Left colon (tissue), 2 donors: Measurements from ENCODE around the gene CEP68. TPM values are rescaled to one million over a fixed set of nuclear protein-coding genes. Genes with fewer than 3 reads are reported as not detected.
A peak's percentile ranks its signal among the peaks of the same experiment; 100 is the strongest.
"Not testable (repeated sequence)": the region's sequence is repeated elsewhere in the genome, so short reads cannot be mapped to it uniquely, and the experiment has no call there.

ENCODE experiments used
- ATAC-seq: fragments of 200-7000 bp; cut with Tn5 transposase; one replicate; pipeline ENCODE4 v1.9.1; 2020; ENCODE audit warnings: mild to moderate bottlenecking, moderate library complexity
- DNase-seq, 2 donors: peaks; one replicate each; pipeline ENCODE4 v3.0.0-alpha.2; 2020
- intact Hi-C, 2 donors: fragments of 100-400 bp; cut with DNase I in 1 of 2; cut with micrococcal nuclease in 1 of 2; formaldehyde crosslinking; loops; one replicate each; pipeline versions ENCODE4 v1.11.2 to v1.14.0; 2022; cut with DNase I, micrococcal nuclease
- total RNA-seq, 2 donors: library from RNA; stranded (reverse); fragmentation: NEBNext Ultra II Directional; extraction: Animal tissue kit (Norgen Biotek cat#: 25700); gene quantifications; one replicate each; pipeline ENCODE4 v1.2.1, GENCODE V29; 2021
- donor health status: DM: no; HTN: no; CAD: no.
- donor health status: DM: yes; HTN: yes; CAD: no.

Gene CEP68
- total RNA-seq, 2 donors from 2014 or later = 6.6 to 11.4 TPM

GRCh38 chr2:65108780-65109179 lies 52.6 kb downstream of the CEP68 start:
- intact Hi-C loops = no loop called here
- DNase-seq (no peak), ATAC-seq (no peak)

- DNase-seq (no peak), ATAC-seq (no peak)
- intact Hi-C loops = no loop called here
Observed at GRCh38 chr2:65112633-65113032, 56.4 kb downstream of the CEP68 start.

- intact Hi-C loops = no loop called here
- no peak for DNase-seq
- ATAC-seq = peak; percentile 22
Observed at GRCh38 chr2:65113229-65113628, 57.0 kb downstream of the CEP68 start.

- DNase-seq = no peak
- intact Hi-C loops = no loop called here
- ATAC-seq = peak; percentile 89
Observed at GRCh38 chr2:65113816-65114215, 57.6 kb downstream of the CEP68 start.

GRCh38 chr2:65114921-65115320 lies 58.7 kb downstream of the CEP68 start:
- DNase-seq (no peak), ATAC-seq (no peak)
- intact Hi-C loops = no loop called here

- DNase-seq (no peak), ATAC-seq (no peak)
- intact Hi-C loops = no loop called here
Observed at GRCh38 chr2:65116645-65117044, 60.4 kb downstream of the CEP68 start.

GRCh38 chr2:65120990-65121693 lies 64.9 kb downstream of the CEP68 start:
- ATAC-seq = no peak
- intact Hi-C loops = loop anchor here in 1 of 2 donors (10.0 kb wide), 1 partner anchor 46 kb away; no protein-coding TSS in a partner anchor
- DNase-seq = no peak

GRCh38 chr2:65122313-65122712 lies 66.1 kb downstream of the CEP68 start:
- ATAC-seq (no peak), DNase-seq (no peak)
- intact Hi-C loops = loop anchor here in 1 of 2 donors (10.0 kb wide), 1 partner anchor 48 kb away; no protein-coding TSS in a partner anchor

- peak; percentile 26 to 36 for DNase-seq
- ATAC-seq = not testable (repeated sequence)
- intact Hi-C loops = loop anchor here in 1 of 2 donors (10.0 kb wide), 1 partner anchor 51 kb away; no protein-coding TSS in a partner anchor
Observed at GRCh38 chr2:65125457-65125856, 69.2 kb downstream of the CEP68 start.

- DNase-seq (peak; percentile 36 to 43), ATAC-seq (no peak)
- intact Hi-C loops = loop anchor here in 1 of 2 donors (10.0 kb wide), 1 partner anchor 54 kb away; no protein-coding TSS in a partner anchor
Observed at GRCh38 chr2:65128297-65129190, 72.3 kb downstream of the CEP68 start.

GRCh38 chr2:65129286-65129825 lies 73.1 kb downstream of the CEP68 start:
- ATAC-seq (peak; percentile 35), DNase-seq (peak in 1 of 2 donors; percentile 71)
- intact Hi-C loops = loop anchor here in 1 of 2 donors (10.0 kb wide), 1 partner anchor 55 kb away; no protein-coding TSS in a partner anchor

GRCh38 chr2:65129826-65130663 lies 73.8 kb downstream of the CEP68 start, which contains the start of gene RAB1A:
Gene RAB1A, minus strand, starts transcription at chr2:65130106. Its CDS starts 191 bp downstream, at chr2:65129915.
- intact Hi-C loops = loop anchor here in 1 of 2 donors (10.0 kb wide), 1 partner anchor 55 kb away; no protein-coding TSS in a partner anchor
- DNase-seq (peak; percentile 99 to 100), ATAC-seq (peak; percentile 89)

- peak; percentile 50 for ATAC-seq
Observed at GRCh38 chr2:65130664-65131175, 74.5 kb downstream of the CEP68 start.

GRCh38 chr2:65132930-65133329 lies 76.7 kb downstream of the CEP68 start:
- ATAC-seq, DNase-seq, intact Hi-C loops: not testable (repeated sequence)

More at GRCh38 chr2:65130664-65131175, 74.5 kb downstream of the CEP68 start:
- DNase-seq = no peak
- intact Hi-C loops = no loop called here

- intact Hi-C loops = no loop called here
- no peak for DNase-seq
- no peak for ATAC-seq
Observed at GRCh38 chr2:65133626-65134025, 77.4 kb downstream of the CEP68 start.

- no peak for DNase-seq
- intact Hi-C loops = no loop called here
Observed at GRCh38 chr2:65134158-65134557, 77.9 kb downstream of the CEP68 start.

GRCh38 chr2:65136253-65136652 lies 80.0 kb downstream of the CEP68 start:
- intact Hi-C loops = no loop called here
- ATAC-seq (no peak), DNase-seq (no peak)

More at GRCh38 chr2:65134158-65134557, 77.9 kb downstream of the CEP68 start:
- ATAC-seq = no peak
